DMS53 treated with DMSO at 0.1 percent for 48 hours (cell line): ENCODE results near the gene TCP10L.
A peak's percentile ranks its signal among the peaks of the same experiment; 100 is the strongest.
"Not testable (repeated sequence)": the region's sequence is repeated elsewhere in the genome, so short reads cannot be mapped to it uniquely, and the experiment has no call there.

Experiments used
- DNase-seq: peaks from one replicate; lab custom pipeline; 2025; ENCODE audit not compliant: unreplicated experiment; lab: John Stamatoyannopoulos, UW

Gene TCP10L, protein sequence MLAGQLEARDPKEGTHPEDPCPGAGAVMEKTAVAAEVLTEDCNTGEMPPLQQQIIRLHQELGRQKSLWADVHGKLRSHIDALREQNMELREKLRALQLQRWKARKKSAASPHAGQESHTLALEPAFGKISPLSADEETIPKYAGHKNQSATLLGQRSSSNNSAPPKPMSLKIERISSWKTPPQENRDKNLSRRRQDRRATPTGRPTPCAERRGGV

DNA sequence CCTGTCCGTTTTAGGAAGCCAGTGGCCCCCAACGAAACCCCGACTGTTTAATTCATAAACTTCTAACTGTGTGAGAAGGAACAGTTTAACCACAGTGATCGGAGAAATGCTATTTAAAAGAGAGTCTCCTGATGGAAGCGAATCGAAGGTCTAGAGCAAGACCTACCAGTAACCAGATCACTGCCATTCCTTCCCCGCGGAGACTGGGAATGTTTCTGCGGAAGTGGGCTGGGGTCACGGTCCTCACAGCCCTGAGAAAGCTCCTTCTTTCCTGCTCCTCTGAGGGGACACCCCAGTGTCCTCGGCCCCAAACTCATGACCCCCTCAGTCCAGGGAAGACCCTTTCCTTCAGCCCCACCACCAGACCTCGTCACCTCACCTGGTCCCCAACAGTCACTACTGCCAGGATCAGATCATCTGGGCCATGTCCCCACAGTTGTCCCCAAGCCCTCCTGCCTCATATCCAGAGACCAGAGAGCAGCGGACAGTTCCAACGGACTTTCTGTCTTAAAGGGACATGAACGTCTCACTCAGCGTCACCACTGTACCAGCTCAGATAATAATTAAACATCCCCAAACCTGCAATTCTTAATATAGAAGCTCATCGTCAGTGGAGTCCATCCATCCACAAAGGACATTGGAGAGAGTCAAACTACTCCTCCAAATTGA is at the start of gene TCP10L:
TSS of gene TCP10L (minus strand) at position 482 of the 669 bp plus-strand sequence. CDS start 1,219 bp downstream, outside the sequence.
- DNase-seq, result no peak

DNA sequence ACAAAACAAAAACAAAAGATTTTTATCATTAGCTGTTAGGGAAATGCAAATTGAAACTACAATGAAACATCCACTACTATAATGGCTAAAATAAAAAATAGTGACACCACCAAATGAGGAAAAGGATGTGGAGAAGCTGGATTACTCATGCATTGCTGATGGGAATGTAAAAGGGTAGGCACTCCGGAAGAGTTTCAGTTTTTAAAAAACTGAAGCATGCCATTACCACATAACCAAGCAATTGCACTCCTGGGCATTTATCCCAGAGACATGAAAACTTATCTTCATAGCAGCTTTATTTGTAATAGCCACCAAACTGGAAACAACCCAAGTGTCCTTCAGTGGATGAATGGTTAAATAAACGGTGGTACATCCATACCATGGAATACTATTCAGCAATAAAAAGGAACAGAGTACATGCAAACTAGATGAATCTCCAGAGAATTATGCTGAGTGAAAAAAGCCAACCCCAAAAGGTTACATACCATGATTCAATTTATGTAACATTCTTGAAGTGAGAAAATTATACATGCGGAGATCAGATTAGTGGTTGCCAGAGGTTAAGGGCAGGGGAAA is 41.4 kb upstream of the TCP10L start:
- no peak for DNase-seq

DNA sequence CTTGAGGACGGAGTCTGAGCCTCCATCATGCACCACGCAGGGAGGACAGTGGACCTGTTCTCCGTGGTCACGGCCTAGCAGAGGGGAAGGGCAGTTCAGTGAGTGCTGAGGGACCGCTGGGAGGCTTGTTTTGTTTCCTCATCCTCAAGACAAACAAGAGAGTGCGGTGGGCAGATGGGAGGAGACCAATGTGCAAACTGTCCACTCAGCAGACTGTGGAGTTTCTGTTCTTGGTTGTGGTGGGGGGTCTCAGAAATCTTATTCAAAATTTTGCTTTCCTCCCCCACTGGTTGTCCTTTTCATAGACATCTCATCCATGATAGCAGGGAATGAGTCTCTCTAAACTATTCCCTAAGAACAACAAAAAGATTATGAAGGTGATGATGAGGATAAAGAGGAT is 32.9 kb upstream of the TCP10L start:
- not testable (repeated sequence) for DNase-seq

DNA sequence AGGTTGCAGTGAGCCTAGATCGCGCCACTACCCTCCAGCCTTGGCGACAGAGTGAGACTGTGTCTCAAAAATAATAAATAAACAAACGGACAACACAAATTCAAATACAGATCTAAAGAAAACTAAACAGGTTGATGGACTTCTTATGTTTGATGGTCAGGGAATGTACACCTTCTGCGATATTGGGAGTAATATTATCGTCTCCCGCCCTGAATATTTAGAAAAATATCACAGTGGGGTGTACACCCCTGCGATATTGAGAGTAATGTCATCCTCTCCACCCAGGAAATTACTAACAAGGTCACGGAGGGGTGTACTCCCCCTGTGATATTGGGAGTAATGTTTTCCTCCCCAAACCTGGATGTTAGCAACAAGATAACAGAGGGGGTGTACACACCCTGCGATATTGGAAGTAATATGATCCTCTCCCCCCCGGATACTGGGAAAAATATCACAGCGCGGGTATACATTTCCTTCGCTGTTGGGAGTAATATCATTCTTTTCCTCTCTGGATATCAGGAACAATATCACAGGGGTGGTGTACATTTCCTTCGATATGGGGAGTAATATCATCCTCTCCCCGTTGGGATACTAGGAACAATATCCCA is 28.2 kb upstream of the TCP10L start:
- DNase-seq, result no peak

DNA sequence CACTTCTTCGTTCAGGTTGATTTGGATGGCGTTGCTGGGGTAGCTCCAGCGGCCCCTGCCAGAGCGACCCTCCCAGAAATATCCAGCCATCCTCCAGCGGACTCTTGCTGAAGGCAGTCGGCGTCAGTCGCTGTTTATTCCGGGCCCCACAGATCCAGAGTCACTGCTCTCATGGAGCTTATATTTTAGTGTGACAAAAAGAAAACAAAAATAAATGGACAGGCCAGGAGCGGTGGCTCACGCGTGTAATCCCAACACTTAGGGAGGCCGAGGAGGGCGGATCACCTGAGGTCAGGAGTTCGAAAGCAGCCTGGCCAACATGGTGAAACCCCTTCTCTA is 27.6 kb upstream of the TCP10L start:
- peak; percentile 27 for DNase-seq

DNA sequence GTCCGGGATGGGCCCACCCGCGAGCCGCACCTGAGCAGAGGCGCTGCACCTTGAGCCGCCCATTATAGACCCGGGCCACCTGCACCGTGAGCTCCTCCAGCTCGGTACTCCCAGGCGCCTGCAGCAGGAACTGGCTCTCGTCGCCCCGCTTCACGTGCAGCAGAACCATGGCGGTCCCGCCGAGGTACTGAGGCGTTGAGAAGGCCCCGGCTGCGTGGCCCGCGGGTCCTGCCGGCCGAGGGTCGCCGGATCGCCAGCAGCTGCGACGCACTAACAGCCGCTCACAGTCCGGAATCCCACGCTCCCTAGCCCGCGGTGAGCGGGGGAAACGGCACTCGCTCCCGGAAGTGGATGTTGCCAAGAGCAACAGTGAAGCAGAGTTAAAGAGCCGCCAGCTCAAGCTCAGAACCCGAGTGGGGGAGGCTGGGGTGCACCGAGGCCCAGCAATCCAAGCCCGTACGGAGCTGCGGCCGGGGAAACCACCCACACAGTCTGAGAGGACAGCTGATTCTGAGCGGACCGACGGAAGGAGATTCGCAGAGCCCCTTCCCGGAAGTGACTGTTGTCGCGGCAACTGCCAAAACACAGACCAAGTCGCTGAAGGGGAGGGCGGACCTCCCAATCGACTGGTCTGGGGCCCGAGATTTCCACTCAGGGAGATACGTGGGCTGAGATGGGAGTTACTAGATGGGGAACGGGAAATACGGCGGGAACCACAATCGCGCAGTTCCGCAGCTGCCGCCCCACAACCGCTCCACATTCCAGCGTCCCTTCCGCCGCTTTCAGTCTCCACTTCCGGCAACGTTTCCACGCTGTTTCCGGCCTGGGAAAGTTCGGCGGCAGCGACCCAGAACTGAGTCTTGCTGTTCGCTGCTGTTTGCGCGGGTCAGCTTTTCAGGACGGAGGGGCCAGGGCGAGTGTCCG is 27.0 kb upstream of the TCP10L start, which contains the start of gene CFAP298:
TSS of gene CFAP298 (minus strand) at position 303 of the 924 bp plus-strand sequence. CDS start at position 169, 134 bp downstream.
- peak; percentile 60 for DNase-seq

DNA sequence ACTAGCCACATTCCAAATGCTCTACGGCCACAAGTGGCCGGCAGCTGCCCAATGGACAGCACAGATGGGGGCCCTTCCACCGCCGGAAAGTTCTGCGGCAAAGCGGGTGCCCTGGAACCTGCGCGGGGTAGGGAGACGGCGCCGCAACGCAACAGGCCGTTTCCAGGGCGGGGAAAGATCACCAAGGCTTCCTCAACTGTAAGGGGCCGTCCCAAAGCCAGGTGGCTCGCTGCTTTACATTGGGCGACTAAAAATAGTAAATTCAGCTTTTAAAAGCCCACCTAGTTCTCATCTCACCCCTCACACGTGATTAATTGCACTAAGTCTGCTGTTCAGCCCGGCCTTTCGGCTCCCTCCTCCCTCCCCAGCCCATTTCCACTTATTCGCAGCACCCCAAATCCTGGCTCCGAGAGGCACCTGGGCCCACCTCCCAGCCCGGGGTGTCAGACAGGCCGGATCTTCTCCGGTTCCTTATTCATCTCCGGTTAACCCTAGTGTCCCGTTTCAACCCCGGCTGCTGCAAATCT is 26.2 kb upstream of the TCP10L start:
- no peak for DNase-seq

DNA sequence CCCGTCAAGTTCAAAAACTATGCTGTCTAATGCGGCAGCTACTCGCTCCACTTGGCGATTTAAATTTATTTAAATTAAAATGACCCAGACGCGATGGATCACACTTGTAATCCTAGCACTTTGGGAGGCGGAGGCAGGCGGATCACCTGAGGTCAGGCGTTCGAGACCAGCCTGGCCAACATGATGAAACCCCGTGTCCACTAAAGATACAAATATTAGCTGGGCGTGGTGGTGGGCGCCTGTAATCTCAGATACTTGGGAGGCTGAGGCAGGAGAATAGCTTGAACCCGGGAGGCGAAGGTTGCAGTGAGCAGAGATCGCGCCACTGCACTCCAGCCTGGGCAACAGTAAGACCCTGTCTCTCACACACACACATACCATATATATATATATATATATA is 25.6 kb upstream of the TCP10L start:
- DNase-seq, result not testable (repeated sequence)

DNA sequence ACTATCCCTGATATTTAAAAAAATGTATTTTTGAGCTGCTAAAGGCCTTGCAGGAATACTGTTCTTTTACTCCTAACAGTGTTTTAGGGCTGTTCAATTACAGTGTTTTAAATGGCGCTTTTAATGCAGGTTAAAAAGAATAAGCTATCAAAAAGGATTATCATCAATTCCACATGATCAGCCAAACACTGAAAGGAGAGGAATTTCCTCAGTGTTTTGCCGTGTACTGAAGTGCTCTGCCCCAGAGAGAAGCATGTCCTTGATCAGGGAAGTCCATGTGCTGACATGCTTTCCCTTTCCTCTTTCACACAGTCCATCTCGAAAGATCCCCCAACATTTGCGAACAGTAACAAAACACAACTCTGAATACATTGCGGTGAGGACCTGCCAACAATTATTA is 23.5 kb upstream of the TCP10L start:
- no peak for DNase-seq

DNA sequence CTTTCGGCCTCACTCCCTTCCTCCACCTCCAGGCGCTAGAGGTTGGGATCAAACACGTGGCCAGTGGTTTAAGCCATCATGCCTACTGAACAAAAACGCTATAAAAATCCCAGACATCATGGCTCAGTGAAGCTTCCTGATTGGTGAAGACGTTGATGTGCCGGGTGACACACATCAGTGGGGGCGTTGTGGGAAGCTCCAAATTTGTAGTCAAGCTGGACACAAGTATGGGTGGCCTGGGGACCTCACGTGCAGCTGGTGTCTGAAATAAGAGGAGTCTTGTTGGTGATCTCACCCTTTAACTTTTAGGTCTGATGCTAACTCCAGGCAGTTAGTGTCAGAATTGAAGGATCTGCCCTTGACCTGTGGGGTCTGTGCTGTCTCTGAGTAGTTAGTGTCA is 20.1 kb upstream of the TCP10L start:
- DNase-seq, result no peak

DNA sequence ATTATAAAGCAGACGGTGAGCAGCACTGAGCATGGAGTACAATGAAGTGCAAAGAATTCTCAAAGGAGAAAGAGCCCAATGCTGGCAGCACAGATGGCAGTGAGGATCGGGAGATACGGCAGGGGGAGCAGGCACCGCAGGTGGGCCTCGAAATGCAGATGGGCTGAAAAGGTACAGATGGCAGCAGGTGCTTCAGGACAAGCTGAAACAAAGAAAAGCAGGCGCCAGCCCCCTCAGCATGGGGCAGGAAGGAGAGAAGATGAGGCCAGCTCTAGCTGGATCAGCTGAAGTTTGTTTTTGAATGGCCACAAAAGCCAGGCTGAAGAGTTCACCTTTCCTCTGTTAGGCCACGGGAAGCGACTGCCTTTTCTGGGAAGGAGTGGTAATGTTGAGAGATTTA is 19.1 kb upstream of the TCP10L start:
- no peak for DNase-seq

DNA sequence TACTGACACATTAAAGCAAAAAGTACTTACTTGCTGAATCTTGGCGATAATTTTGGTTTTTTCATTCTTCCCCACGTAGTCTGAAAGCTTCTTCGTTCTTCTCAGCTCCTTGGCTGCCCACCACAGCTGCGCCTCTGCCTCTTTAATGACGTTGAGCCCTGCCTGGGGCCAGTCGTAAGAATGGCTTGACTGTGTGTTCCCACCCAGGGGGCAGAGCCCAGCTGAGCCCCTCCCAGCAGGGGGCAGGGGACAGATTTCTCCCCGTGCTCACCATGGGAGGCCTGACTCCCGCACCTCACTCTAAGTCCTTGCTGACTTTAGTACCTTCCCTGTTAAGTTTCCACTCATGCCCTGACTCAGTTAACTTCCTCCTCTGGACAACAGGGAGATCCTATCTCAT is 17.8 kb upstream of the TCP10L start:
- DNase-seq, result no peak

DNA sequence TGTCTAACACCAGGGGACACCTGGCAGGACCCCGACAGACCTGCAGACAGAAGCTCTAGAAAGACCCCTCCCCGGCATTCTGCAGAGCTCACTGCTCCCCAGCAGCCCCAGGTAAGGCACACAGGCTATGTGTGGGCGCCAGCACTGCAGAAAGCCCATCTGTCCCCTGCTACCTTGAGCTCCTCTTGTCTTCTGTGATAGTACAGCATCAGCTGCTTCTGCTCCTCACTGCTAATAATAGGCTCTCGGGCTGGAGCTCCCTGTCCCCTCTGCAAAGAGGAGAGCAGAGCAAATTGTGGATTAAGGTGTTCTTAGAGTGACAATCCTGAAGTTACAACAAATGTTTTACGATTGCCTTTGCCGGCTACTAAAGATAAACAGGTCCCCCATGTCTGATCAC is 16.8 kb upstream of the TCP10L start:
- no peak for DNase-seq

DNA sequence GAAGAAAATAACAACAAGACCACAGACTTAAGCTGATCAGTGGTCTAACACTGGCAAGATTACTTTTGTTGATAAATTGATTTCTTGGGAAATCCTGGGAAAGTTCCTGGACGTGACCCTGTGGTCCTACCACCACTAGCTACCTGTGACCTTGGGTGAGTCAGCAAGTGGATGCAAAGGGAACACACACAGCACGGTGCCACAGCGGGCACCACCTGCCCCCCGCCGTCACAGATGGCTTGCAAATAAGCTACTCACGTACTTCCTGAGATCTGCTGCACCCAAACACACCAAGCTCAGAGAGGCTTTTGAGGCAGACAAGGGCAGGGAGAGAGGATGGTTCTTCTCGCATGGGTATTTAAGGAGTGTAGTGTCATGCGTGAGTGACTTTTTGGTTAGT is 14.2 kb upstream of the TCP10L start:
- no peak for DNase-seq

DNA sequence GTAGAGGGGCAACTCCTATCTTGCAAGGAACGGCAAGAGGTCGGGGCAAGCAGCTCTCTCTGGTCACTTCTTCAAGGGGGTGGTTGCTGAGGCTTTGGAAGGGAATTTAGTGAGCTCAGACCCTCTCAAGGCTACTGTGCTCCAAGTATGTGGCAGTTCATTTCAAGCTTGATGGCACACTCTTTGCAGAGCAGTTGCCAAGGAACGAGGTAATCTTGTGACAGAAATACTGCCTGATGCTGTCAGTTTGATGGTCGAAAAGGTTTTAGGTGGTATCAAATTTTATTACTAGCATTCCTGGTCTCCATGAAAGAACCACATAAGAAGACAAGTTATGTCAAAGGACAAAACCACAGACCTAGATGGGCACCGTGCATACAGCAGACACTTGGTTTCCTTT is 13.8 kb upstream of the TCP10L start:
- no peak for DNase-seq

DNA sequence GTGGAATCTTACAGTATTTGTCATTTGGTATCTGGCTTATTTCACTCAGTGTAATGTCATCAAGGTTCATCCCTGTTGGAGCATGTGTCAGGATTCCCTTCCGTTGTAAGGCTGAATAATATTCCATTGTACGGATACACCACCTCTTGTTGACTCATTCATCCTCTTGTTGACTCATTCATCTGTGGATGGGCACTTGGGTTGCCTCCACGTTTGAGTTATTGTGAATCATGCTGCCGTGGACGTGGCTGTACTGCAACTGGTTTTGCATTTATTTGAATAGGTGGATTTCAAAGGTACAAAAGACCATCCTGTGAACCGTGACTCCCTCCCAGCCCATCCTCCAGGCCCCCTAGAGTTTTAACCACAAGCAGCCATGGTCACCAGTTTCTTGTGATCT is 11.9 kb upstream of the TCP10L start:
- peak; percentile 90 for DNase-seq

DNA sequence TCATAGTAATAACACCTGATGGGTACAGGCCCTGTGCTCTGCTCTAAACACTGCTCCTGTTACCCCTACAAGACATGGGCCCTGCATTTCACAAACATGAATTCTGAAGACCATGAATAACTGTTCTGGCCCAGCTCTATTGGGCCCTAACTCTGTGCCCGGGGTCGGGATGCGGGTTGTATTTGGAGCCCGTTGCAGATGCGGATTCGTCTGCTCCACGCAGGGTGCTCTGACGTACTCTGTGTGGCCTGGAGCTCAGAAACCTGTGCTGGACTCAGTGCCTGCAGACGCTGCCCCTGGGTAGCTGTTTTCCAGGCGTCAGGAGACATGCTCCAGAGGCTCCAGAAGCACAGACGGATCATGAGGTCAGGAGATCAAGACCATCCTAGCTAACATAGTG is 10.1 kb upstream of the TCP10L start:
- DNase-seq, result no peak

DNA sequence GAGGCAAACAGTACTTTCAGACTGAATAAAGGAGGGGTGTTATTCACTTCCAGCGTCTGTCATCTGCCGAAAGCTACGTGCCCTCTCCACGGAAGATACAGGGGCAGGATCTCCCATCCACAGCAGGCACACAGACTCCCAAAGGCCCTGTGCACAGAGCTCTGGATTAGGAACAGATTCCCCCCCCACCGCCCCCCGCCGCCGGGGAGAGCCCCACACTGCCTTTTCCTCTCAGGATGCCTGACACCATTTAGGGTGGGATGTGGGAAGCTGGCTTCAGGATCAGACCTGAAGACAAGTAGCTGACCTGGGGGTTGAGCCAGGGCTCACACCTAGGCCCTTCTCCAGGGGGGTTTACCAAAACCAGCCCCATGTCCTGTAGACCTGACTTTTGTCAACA is 8.4 kb upstream of the TCP10L start:
- DNase-seq, result no peak

DNA sequence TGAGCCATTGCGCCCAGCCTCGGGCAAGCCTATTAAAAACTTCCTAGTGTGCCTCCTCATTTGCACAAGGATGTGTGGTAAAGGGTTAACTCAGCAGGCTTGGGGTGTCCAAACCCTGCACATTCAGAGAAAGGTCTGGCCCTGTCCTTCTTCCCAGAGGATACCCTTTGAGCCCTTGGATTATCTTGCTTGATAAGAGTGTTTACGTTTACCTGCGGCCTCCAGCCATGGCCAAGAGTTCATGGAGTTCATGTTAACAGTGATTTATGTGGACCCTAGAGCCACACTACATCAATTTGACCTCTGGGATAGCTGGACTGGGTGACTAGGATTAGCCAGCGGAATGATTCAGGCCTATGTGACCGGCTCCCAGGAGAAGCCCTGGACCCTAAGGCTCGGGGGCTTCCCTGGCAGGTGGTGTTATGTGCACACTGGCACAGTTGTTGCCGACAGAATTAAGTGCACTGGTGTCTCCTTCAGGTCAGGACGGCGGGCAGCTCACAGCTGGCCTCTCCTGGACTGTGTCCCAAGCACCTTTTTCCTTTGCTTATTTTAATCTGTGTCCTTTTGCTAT is 7.7 kb upstream of the TCP10L start:
- no peak for DNase-seq

DNA sequence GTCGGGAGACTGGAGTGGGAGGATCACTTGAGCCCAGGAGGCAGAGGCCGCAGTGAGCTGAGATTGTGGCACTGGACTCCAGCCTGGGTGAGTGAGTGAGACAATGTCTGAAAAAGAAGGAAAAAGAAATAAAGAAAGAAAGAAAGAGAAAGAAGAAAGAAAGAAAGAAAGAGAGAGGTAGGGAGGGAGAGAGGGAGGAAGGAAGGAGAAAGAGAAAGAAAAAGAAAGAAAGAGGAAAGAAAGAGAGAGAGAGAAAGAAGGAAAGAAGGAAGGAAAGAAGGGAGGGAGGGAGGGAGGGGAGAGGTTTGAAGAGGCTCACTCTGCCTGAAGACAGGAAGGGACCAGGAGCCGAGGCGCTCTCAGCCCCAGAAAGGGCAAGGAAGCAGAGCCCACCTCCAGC is 4.8 kb upstream of the TCP10L start:
- DNase-seq, result no peak

DNA sequence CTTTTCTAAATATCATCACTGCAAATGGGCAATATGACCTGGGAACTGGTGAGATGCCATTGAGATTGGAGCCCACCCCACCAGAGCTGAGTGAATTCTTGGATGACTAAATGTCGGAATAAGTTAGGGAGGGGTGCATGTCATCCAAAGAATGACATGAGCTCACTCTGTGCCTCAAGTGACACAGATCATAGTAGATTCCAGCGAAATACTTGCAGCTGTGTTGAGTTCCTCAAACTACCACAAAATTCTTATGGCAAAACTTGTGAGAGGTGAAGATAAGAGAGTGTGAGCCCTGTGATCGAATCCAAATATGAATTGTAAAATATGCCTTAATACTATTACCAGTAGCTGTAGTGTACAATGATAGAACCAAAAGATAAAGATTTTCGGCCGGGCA is 2.3 kb upstream of the TCP10L start:
- DNase-seq, result no peak
